DMS 273 (cell line): ENCODE data around the gene BPIFB6.

Experiments
- DNase-seq: peaks from one replicate; lab custom pipeline; 2025; ENCODE audit not compliant: unreplicated experiment; lab: John Stamatoyannopoulos, UW

Gene BPIFB6

GRCh38 chr20:33000802-33001466 is 30.5 kb upstream of the BPIFB6 start:
- no peak for DNase-seq

GRCh38 chr20:33002087-33002808 is 29.2 kb upstream of the BPIFB6 start:
- DNase-seq, result no peak

- no peak for DNase-seq
Measured at GRCh38 chr20:33004141-33004751, 27.2 kb upstream of the BPIFB6 start, which contains the start of gene SUN5. Gene SUN5, minus strand, starts transcription at chr20:33004433. Its CDS starts 93 bp downstream, at chr20:33004340.

GRCh38 chr20:33005132-33005566 is 26.3 kb upstream of the BPIFB6 start:
- DNase-seq, result peak; percentile 69

- no peak for DNase-seq
Measured at GRCh38 chr20:33005908-33006775, 25.3 kb upstream of the BPIFB6 start.

- no peak for DNase-seq
Measured at GRCh38 chr20:33006776-33007375, 24.6 kb upstream of the BPIFB6 start.

- DNase-seq, result no peak
Measured at GRCh38 chr20:33007376-33008335, 23.8 kb upstream of the BPIFB6 start, which contains the start of gene BPIFB2. Gene BPIFB2, plus strand, starts transcription at chr20:33007704. Its CDS starts 871 bp downstream, at chr20:33008575.

- DNase-seq, result no peak
Measured at GRCh38 chr20:33008336-33009213, 22.9 kb upstream of the BPIFB6 start.

GRCh38 chr20:33009214-33010132 is 22.0 kb upstream of the BPIFB6 start:
- DNase-seq, result no peak

- no peak for DNase-seq
Measured at GRCh38 chr20:33010133-33010504, 21.3 kb upstream of the BPIFB6 start.

- no peak for DNase-seq
Measured at GRCh38 chr20:33010674-33011449, 20.6 kb upstream of the BPIFB6 start.

GRCh38 chr20:33012327-33013189 is 18.9 kb upstream of the BPIFB6 start:
- no peak for DNase-seq

GRCh38 chr20:33013701-33014326 is 17.6 kb upstream of the BPIFB6 start:
- no peak for DNase-seq

- DNase-seq, result no peak
Measured at GRCh38 chr20:33014336-33015113, 16.9 kb upstream of the BPIFB6 start.

GRCh38 chr20:33015114-33015484 is 16.3 kb upstream of the BPIFB6 start:
- no peak for DNase-seq
